ENCODE data around the gene OR12D2.
"Not testable (repeated sequence)": the region's sequence is repeated elsewhere in the genome, so short reads cannot be mapped to it uniquely, and the experiment has no call there.

OR12D2 gene

GRCh38 chr6:29426654-29427053 lies 31.2 kb downstream of the OR12D2 start:
- H3K27me3 Mint-ChIP-seq = peaks cover 16 to 19% of the 10 kb centered on the region in 2 donors
- no peaks in the 10 kb centered on the region for H3K4me1 Mint-ChIP-seq
- H3K27ac Mint-ChIP-seq = no peak overlapping the region
- H3K36me3 Mint-ChIP-seq = no peaks in the 10 kb centered on the region
- DNase-seq (no peak), ATAC-seq (replicated peaks) (no peak)
- no peaks in the 10 kb centered on the region for H3K9me3 Mint-ChIP-seq
- H3K4me3 Mint-ChIP-seq = no peak overlapping the region

- ATAC-seq (replicated peaks); H3K27ac Mint-ChIP-seq; H3K9me3 Mint-ChIP-seq; H3K36me3 Mint-ChIP-seq; H3K4me3 Mint-ChIP-seq; DNase-seq; H3K4me1 Mint-ChIP-seq: not testable (repeated sequence)
- peaks cover 15 to 31% of the 10 kb centered on the region in 2 donors for H3K27me3 Mint-ChIP-seq
Measured at GRCh38 chr6:29436730-29437129, 41.3 kb downstream of the OR12D2 start.

GRCh38 chr6:29439006-29439405 lies 43.6 kb downstream of the OR12D2 start, which contains the start of gene OR10C1:
Gene OR10C1, plus strand, starts transcription at chr6:29439306. Its CDS starts 710 bp downstream, at chr6:29440016.
- H3K9me3 Mint-ChIP-seq = peaks cover under 1 to 2% of the 10 kb centered on the region in 2 donors
- no peaks in the 10 kb centered on the region for H3K36me3 Mint-ChIP-seq
- ATAC-seq (replicated peaks) (no peak), DNase-seq (no peak)
- no peak within 1 kb of the TSS for H3K4me3 Mint-ChIP-seq
- H3K4me1 Mint-ChIP-seq = no peaks in the 10 kb centered on the region
- peaks cover 15 to 25% of the 10 kb centered on the region in 2 donors for H3K27me3 Mint-ChIP-seq
- H3K27ac Mint-ChIP-seq = no peak within 1 kb of the TSS

GRCh38 chr6:29442719-29443118 lies 47.3 kb downstream of the OR12D2 start:
- H3K9me3 Mint-ChIP-seq = peaks cover 6 to 10% of the 10 kb centered on the region in 2 donors
- peaks cover 34 to 35% of the 10 kb centered on the region in 2 donors for H3K27me3 Mint-ChIP-seq
- H3K36me3 Mint-ChIP-seq = no peaks in the 10 kb centered on the region
- H3K4me1 Mint-ChIP-seq = no peaks in the 10 kb centered on the region
- no peak for ATAC-seq (replicated peaks)
- no peak overlapping the region for H3K4me3 Mint-ChIP-seq
- no peak overlapping the region for H3K27ac Mint-ChIP-seq
- no peak for DNase-seq

- Mint-ChIP-seq H3K27me3 (peaks cover 35 to 44% of the 10 kb centered on the region in 2 donors), H3K9me3 (peaks cover 6 to 10% of the 10 kb centered on the region in 2 donors)
- not testable (repeated sequence) for H3K4me3 Mint-ChIP-seq; H3K27ac Mint-ChIP-seq; DNase-seq; H3K4me1 Mint-ChIP-seq; H3K36me3 Mint-ChIP-seq; ATAC-seq (replicated peaks)
Measured at GRCh38 chr6:29444031-29444430, 48.6 kb downstream of the OR12D2 start.

Data from stimulated activated naive B cell treated with anti-CD40 and anti-IgM and Interleukin-4, amounts not matched to agents 10 μg/mL and 1 μg/mL and 100 μg/mL, for 72 hours (primary cell).